Lower leg skin (tissue), 3 donors: ENCODE data around the gene AADACL3.

Experiments used
- CTCF ChIP-seq, 3 donors: fragments of 450-650 bp; IDR thresholded peaks; one replicate each; pipeline ENCODE4 v1.5.1; 2016; ENCODE audit warnings: antibody characterized with exemption in 3 of 3, mild to moderate bottlenecking in 3 of 3, moderate library complexity in 2 of 3
- POLR2A ChIP-seq, 2 donors: fragments of 450-650 bp; IDR thresholded peaks; one replicate each; pipeline ENCODE4 v1.6.1; 2016 to 2017; ENCODE audit warnings: antibody characterized with exemption in 2 of 2, mild to moderate bottlenecking in 1 of 2, moderate library complexity in 1 of 2

- TF ChIP-seq CTCF (IDR thresholded peaks at IDR 0.05) (no peak), POLR2A (IDR thresholded peaks at IDR 0.05) (no peak)
Measured at GRCh38 chr1:12715896-12716437, at the start of gene AADACL3.
